ENCODE results near the gene CNOT6. TPM values are rescaled to one million over a fixed set of nuclear protein-coding genes. Genes with fewer than 3 reads are reported as not detected.
"Not testable (repeated sequence)": the region's sequence is repeated elsewhere in the genome, so short reads cannot be mapped to it uniquely, and the experiment has no call there.

The CNOT6 gene
- total RNA-seq, 3 donors from 2014 or later (not counting 1 experiment from before 2014, with no cell fraction given) = 20.9 to 32.4 (median 26.1) TPM

DNA sequence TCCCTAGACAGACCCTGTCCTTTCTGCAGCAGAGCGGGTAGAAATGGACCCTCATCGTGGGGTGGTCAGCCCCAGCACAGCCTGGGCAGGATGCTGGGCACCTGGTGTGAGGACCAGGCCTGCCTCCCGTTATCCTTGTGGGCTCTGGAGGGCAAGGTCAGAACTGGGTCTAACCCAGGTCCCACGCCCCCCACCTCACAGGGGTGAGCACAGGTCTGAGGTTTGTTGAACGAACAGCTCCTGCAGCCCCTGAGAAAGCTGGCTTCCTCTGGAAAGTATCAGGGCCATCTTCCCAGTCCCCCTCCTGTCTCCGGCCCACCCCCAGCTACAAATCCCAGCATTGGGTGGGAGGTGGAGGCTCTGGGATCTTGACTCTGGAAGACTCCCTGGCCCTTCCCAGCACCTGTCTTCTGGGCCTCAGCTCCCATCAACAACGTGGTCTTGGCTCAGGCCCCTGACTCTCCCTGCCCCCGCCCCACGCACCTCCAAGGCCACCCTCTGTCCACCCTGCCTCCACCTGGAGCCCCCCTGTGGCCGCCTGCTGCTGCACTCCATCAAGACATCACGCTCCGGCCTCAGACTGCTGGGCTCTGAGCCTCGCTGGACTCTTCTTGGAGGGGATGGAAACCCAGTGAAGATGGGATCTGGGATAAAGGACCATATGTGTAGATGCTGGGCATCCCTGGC lies 30.1 kb upstream of the CNOT6 start:
- Histone ChIP-seq H3K36me3 (ENCODE audit: control insufficient read depth, insufficient read depth, low read length) (no peaks in the 10 kb centered on the region), H3K27me3 (ENCODE audit: control insufficient read depth, insufficient read depth, low read length) (no peaks in the 10 kb centered on the region), H3K4me1 (ENCODE audit: control insufficient read depth, insufficient read depth, low read length) (no peaks in the 10 kb centered on the region), H3K27ac (ENCODE audit: low read length) (no peak overlapping the region), H3K4me3 (ENCODE audit: low read length) (no peak overlapping the region), H3K9me3 (ENCODE audit: control insufficient read depth, insufficient read depth, low read length) (no peaks in the 10 kb centered on the region)
- Mint-ChIP-seq H3K36me3 (no peaks in the 10 kb centered on the region), H3K27me3 (ENCODE audit: low read depth in 2 of 2) (peaks cover 0 to 7% of the 10 kb centered on the region in 2 donors), H3K9me3 (no peaks in the 10 kb centered on the region), H3K4me1 (no peaks in the 10 kb centered on the region), H3K27ac (no peak overlapping the region), H3K4me3 (no peak overlapping the region)
- ATAC-seq (no peak), DNase-seq (no peak)
- WGBS (ENCODE audit: insufficient coverage) = 82% methylated on average over 12 of the region's 13 CpGs
- intact Hi-C loops (cut with micrococcal nuclease) = no loop called here
- TF ChIP-seq, protein P1, sequence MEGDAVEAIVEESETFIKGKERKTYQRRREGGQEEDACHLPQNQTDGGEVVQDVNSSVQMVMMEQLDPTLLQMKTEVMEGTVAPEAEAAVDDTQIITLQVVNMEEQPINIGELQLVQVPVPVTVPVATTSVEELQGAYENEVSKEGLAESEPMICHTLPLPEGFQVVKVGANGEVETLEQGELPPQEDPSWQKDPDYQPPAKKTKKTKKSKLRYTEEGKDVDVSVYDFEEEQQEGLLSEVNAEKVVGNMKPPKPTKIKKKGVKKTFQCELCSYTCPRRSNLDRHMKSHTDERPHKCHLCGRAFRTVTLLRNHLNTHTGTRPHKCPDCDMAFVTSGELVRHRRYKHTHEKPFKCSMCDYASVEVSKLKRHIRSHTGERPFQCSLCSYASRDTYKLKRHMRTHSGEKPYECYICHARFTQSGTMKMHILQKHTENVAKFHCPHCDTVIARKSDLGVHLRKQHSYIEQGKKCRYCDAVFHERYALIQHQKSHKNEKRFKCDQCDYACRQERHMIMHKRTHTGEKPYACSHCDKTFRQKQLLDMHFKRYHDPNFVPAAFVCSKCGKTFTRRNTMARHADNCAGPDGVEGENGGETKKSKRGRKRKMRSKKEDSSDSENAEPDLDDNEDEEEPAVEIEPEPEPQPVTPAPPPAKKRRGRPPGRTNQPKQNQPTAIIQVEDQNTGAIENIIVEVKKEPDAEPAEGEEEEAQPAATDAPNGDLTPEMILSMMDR (IDR thresholded peaks at IDR 0.05) = no peak

GRCh38 chr5:180464603-180464970 lies 29.6 kb upstream of the CNOT6 start:
- Mint-ChIP-seq H3K27me3 (ENCODE audit: low read depth in 2 of 2) (peaks cover 0 to 7% of the 10 kb centered on the region in 2 donors), H3K4me3 (no peak overlapping the region), H3K4me1 (no peaks in the 10 kb centered on the region), H3K27ac (no peak overlapping the region), H3K9me3 (no peaks in the 10 kb centered on the region), H3K36me3 (no peaks in the 10 kb centered on the region)
- 78% methylated on average over 5 of the region's 5 CpGs for WGBS (ENCODE audit: insufficient coverage)
- no peak overlapping the region for H3K4me3 ChIP-seq (ENCODE audit: low read length)
- H3K27me3 ChIP-seq (ENCODE audit: control insufficient read depth, insufficient read depth, low read length) = no peaks in the 10 kb centered on the region
- H3K27ac ChIP-seq (ENCODE audit: low read length) = no peak overlapping the region
- ATAC-seq (no peak), DNase-seq (no peak)
- no peaks in the 10 kb centered on the region for H3K36me3 ChIP-seq (ENCODE audit: control insufficient read depth, insufficient read depth, low read length)
- TF ChIP-seq, protein P1 (IDR thresholded peaks at IDR 0.05) = no peak
- intact Hi-C loops (cut with micrococcal nuclease) = no loop called here
- no peaks in the 10 kb centered on the region for H3K9me3 ChIP-seq (ENCODE audit: control insufficient read depth, insufficient read depth, low read length)
- no peaks in the 10 kb centered on the region for H3K4me1 ChIP-seq (ENCODE audit: control insufficient read depth, insufficient read depth, low read length)

- not testable (repeated sequence) for H3K4me1 ChIP-seq (ENCODE audit: control insufficient read depth, insufficient read depth, low read length); H3K27me3 Mint-ChIP-seq (ENCODE audit: low read depth in 2 of 2); H3K27ac Mint-ChIP-seq
These were observed 29.1 kb upstream of the CNOT6 start for GRCh38 chr5:180465052-180465451.

GRCh38 chr5:180466316-180466715 lies 27.9 kb upstream of the CNOT6 start:
- H3K9me3 ChIP-seq (ENCODE audit: control insufficient read depth, insufficient read depth, low read length) = no peaks in the 10 kb centered on the region
- intact Hi-C loops (cut with micrococcal nuclease) = no loop called here
- no peaks in the 10 kb centered on the region for H3K4me1 Mint-ChIP-seq
- no peak overlapping the region for H3K4me3 Mint-ChIP-seq
- H3K27ac Mint-ChIP-seq = no peak overlapping the region
- H3K4me3 ChIP-seq (ENCODE audit: low read length) = no peak overlapping the region
- 92% methylated on average over 15 of the region's 15 CpGs for WGBS (ENCODE audit: insufficient coverage)
- ATAC-seq (no peak), DNase-seq (no peak)
- no peaks in the 10 kb centered on the region for H3K27me3 ChIP-seq (ENCODE audit: control insufficient read depth, insufficient read depth, low read length)
- H3K9me3 Mint-ChIP-seq = no peaks in the 10 kb centered on the region
- TF ChIP-seq, protein P1 (IDR thresholded peaks at IDR 0.05) = no peak
- H3K4me1 ChIP-seq (ENCODE audit: control insufficient read depth, insufficient read depth, low read length) = peaks cover 5% of the 10 kb centered on the region
- H3K36me3 ChIP-seq (ENCODE audit: control insufficient read depth, insufficient read depth, low read length) = no peaks in the 10 kb centered on the region
- no peaks in the 10 kb centered on the region for H3K36me3 Mint-ChIP-seq
- peaks cover 0 to 13% of the 10 kb centered on the region in 2 donors for H3K27me3 Mint-ChIP-seq (ENCODE audit: low read depth in 2 of 2)
- no peak overlapping the region for H3K27ac ChIP-seq (ENCODE audit: low read length)

More at GRCh38 chr5:180465052-180465451, 29.1 kb upstream of the CNOT6 start:
- H3K4me3 Mint-ChIP-seq; H3K36me3 Mint-ChIP-seq; intact Hi-C loops (cut with micrococcal nuclease); H3K9me3 Mint-ChIP-seq; H3K9me3 ChIP-seq (ENCODE audit: control insufficient read depth, insufficient read depth, low read length); H3K4me1 Mint-ChIP-seq; H3K36me3 ChIP-seq (ENCODE audit: control insufficient read depth, insufficient read depth, low read length); H3K27me3 ChIP-seq (ENCODE audit: control insufficient read depth, insufficient read depth, low read length); H3K27ac ChIP-seq (ENCODE audit: low read length); DNase-seq; H3K4me3 ChIP-seq (ENCODE audit: low read length); ATAC-seq: not testable (repeated sequence)
- WGBS (ENCODE audit: insufficient coverage) = 92% methylated on average over 4 of the region's 4 CpGs
